CD4-positive, alpha-beta T cell treated with Interleukin-6 at 100 ng/mL for 8 hours (primary cell): ENCODE data around the gene SDHB.
"Not testable (repeated sequence)": the region's sequence is repeated elsewhere in the genome, so short reads cannot be mapped to it uniquely, and the experiment has no call there.

ENCODE experiments used
- DNase-seq: peaks from one replicate; pipeline ENCODE4 v3.0.0-alpha.2; 2020; ENCODE audit warnings: mixed read lengths, low spot score

The SDHB gene

GRCh38 chr1:17075470-17076255 lies 21.8 kb upstream of the SDHB start:
- DNase-seq: no peak

DNA sequence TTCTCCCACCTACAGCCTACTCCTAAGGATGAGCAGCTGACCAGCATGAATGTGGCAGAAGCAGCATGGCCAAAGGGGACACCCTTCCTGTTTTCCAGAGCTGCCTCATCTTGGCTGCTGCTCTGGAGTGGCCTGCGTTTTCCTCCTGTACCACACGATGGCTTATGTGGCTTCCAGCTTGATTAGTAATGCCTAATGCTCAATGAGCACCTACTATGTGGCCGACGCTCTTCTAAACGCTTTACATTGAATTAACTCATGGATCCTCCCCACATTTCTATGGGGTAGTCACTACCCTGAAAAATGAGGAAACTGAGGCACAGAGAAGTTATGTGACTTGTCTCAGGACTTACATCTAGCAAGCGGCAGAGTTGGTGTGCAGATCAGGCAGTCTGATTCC lies 18.0 kb upstream of the SDHB start:
- no peak for DNase-seq

- DNase-seq: no peak
These were observed 16.3 kb upstream of the SDHB start for GRCh38 chr1:17070163-17070525.

- DNase-seq: no peak
These were observed 15.8 kb upstream of the SDHB start for GRCh38 chr1:17069452-17070162.

DNA sequence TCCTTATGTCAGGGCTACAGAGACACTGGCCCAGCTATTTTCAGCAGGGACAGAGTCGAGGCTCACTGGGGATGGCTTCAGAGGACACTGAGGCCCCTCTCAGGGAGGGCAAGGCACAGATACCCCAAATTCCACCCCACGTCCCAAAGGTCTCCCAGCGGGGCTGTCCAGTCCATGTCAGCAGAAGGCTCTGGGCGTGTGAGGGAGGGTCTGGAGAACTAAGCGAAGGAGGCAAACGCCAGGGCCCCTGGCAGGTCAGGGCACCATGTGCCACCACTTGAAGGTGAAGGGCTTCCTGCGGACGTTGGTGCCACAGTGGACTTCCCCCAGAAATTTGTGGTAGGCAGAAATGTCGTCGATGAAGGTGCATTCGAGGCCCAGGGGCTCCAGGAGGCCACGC lies 15.0 kb upstream of the SDHB start:
- no peak for DNase-seq

DNA sequence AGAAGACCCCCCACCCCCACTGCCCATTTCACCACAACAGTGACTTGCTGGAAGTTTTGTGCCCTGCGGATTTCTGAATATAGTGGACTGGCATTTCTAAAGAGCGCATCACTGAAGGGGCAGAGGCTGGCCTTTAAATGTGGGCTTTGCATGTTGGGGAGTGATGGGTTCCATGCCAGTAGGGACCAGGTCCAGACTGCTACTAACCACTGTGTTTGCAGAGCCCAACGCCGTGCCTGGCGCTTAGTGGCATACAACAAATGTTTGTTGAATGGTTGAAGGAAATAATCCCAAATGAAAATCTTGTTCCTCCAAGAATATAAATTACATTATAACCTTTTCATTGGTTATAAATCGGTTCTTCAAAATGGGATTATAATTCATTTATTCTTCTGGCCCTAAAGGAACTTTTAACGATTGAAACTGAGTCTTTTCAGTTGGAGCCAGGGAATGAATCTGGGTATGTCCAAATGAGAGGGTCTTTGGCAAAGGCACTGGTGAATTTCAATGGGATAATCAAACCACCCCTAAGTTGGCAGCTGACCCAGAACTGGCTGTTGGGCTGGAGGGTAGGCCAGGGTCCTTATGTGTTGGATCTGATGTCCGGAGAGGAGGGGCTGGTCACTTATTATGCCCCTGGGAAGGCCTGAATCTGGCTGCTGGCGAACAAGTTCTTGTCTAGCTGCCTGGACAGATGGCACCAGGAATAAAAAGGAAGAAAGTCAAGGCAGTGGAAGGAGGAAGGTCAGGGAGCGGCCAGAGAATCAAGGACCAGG lies 13.8 kb upstream of the SDHB start:
- DNase-seq: no peak

DNA sequence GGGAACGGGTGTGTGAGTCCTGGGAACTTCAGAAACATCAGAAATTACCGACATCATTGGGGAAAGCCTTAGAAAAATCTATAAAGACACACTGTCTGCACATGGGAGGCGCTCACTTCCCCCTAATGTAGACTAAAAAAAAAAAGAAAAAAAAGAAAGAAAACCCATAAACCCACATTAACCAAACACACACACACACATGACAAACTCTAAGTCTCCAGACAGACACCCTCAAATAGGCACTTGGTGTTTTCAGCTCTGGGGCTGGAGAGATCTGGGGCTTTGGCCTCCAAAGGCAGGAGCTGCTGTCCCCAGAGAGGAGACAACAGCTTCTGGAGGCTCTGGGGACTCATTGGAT lies 13.2 kb upstream of the SDHB start:
- DNase-seq: no peak

DNA sequence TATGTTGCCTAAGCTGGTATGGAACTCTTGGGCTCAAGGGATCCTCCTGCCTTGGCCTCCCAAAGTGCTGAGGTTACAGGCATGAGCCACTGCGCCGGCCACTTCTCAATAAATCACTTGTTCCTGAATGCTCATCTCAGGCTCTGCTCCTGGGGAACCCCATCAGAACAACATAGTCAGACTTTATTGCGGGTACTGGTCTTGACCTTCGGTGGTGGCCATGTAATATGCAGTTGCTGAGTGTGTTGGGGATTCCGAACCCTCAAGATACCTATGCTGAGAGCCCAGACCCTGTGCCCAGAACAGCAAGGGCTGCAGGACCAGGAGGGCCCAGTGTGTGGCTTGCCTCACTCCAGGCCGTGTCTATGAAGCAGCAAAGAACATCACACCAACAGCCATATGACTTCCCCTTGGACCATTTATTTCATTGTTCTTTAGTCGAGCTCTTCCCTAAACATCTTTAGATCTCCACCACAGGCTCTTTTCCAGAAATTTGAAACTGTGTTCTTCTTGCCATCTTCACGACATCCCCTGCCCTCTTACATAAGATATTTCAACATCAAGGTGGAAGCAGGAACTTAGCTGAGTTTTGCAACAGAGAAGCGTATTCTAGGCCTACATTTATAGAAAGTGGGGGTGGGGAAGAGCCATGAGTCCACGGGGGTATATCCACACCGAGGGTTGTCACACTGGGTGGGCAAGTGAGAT lies 12.7 kb upstream of the SDHB start:
- DNase-seq: no peak

DNA sequence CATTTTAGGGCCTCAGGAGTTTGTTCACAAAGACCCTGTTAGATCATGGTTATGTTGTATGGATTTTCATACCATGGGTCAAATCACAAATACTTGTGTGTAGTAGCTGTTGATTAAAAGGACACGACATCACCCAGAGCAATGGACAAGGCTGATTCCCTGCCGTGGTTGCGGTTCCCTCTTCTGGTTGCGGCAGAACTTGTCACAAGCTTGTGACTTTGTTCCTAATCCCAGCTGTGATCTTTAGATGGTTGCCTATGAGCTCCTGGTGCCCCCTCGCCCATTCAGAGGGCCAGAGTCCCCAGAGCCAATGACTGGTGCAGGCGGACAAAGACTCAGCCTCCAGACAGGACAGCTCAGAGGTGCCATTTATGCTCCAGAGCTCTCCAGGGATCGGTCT lies 11.8 kb upstream of the SDHB start:
- DNase-seq: no peak

DNA sequence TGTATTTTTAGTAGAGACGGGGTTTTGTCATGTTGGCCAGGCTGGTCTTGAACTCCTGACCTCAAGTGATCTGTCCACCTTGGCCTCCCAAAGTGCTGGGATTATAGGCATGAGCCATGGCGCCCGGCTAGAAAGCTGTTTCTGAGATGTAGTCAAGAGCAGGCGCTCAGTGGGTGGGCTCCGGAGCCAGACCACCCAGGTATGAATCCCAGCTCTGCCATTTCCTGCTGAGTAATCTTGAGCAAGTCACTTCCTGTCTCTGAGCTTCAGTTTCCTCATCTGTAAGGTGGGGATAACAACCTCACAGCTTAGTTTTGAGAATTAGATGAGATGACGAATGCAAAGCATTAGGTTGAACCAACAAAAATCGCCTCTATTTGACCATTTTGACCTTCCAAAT lies 8.9 kb upstream of the SDHB start:
- not testable (repeated sequence) for DNase-seq

DNA sequence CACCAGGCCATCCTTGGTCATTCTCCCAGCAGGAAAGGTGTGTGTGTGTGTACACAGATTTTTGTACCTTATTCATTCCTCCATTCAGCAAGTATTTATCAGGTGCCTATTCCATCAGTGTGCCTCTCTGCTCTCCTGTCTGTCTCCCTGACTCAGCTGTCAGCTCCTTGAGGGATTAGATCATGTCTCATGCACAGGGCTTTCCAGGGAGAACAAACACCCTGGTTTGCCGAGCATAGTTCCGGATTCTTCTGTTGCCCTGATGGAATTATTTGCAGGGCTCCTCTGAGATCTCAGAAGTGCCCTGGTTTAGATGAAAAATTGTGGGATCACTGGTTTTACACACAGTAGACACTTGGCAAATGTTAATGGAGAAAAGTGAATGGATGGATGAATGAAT lies 8.1 kb upstream of the SDHB start:
- no peak for DNase-seq

DNA sequence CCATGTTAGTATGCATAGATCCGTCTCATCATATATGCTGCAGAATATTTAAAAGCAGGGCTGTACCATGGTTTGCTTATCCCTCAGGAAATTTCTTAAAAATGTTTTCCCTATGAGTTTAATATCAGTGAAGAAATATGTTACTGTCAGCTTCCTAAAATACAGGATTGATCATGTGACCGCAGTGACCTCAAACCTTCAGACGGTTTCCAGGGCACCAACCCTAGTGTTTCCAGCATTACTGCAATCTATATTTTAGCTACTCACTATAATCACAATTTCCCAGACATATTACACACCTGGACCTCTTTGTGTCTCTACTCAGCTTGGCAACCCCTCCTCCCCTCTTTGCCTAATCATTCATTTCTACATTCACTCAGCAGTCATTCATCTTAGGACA lies 7.7 kb upstream of the SDHB start:
- DNase-seq: no peak

GRCh38 chr1:17060306-17060749 lies 6.5 kb upstream of the SDHB start:
- no peak for DNase-seq

DNA sequence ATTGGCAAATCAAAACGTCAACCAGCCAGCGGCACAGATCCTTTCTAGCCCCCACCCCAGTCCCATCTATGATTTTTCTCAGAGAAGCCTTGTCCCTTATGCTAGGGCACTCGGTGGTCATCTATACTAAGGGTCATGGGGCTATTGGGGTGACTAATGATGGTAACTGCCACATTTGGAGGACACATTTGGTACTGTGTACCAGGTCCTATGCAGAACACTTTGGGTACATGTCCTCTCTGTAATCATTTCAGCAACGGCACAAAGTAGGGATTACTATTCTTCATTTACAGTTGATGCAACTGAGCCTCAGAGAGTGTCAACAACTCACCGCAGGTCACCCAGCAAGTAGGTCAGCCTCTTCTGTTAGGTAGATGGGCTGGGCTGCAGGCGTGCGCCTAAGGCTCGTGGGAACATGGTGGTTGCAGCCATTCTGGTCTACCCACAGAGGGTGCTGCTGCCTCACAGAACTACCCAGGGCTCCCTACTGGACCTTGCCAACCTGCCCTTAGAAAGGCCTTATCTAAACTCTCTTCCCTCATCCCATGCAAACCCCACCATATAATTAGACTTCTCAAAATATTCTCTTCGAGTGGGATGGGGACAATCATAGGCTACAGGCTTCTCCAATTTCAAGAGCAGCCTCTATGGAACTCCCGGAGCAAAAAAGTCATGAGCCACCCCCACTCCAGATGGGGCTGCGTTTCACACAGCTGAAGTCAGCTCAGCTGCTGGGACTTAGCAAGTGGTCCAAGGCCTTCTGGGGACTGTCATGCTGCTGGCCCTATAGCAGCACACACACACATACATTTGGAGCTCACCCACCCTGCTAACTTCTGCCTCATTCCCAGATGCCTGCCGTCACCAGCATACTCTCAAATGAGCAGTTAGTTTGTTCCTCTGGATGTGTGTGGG lies 5.8 kb upstream of the SDHB start:
- DNase-seq: peak; percentile 22

- no peak for DNase-seq
These were observed 2.7 kb upstream of the SDHB start for GRCh38 chr1:17056551-17056950.

DNA sequence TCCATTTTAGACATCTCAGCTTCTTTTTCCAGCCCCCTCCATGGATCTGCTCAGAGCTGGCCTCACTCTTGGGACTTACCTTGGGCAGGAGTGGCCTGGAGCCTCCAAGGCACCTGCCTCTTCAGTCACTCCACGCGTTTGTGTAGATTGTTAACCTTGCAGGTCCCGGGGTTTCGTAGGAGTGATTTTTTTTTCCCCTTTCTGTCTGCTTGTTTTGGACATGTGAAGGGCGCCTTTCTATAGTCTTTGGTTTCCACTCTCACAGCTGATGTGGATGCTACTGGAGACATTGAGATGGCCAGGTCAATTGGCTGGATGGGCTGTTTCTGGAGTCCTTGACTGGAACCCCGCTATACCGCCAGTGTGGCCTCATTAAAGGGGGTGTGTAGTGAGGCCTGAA lies 2.0 kb upstream of the SDHB start:
- DNase-seq: no peak

DNA sequence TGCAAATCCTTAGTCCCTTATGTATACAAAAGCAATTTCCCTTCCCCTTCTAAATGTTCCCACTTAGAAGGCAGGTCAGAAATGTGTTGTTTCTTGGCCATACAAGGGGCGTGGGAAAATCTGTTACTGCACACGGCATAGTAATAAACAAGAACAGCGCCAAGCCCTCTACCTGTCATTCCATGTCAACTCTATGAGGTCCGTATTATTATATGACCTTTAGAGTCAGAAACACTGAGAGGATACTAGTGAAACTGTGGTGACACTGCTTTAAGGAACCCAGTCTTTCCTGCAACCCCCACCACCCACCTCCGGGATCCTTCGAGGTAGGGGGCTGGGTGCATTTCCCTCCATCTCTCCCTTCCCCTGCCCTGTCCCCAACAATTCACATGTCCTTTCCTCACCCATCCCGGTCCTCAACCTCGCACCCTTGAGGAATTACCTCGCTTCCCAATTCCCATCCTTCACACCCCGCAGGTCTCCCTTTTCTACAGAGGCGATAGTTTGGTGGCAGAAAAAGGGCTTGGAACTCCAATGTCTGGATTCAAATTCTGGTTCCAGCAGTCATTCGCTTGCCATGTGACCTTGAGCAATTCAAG lies 647 bp downstream of the SDHB start:
- no peak for DNase-seq

GRCh38 chr1:17052641-17053040 lies 1.2 kb downstream of the SDHB start:
- DNase-seq: no peak

- no peak for DNase-seq
These were observed 1.8 kb downstream of the SDHB start for GRCh38 chr1:17052038-17052437.

GRCh38 chr1:17047924-17048323 lies 5.9 kb downstream of the SDHB start:
- DNase-seq: no peak

GRCh38 chr1:17046334-17046657 lies 7.5 kb downstream of the SDHB start:
- DNase-seq: no peak
